ENCODE results near the gene AHSG.

GRCh38 chr3:186598108-186598784 is 14.6 kb upstream of the AHSG start:
- TF ChIP-seq CTCF (IDR thresholded peaks at IDR 0.05) = no peak
- TF ChIP-seq POLR2A (IDR thresholded peaks at IDR 0.05) = no peak

Data from adrenal gland (tissue), 5 donors.